Measurements from ENCODE around the gene PPP1R9B.

Gene PPP1R9B

GRCh38 chr17:50149417-50150353 is 792 bp downstream of the PPP1R9B start:
- peak; percentile 51 for DNase-seq (ENCODE audit: low spot score)
- H3K36me3 Mint-ChIP-seq (ENCODE audit: low read depth): peaks cover 36% of the 10 kb centered on the region
- H3K4me3 Mint-ChIP-seq: peak overlapping the region; percentile 91
- H3K27me3 Mint-ChIP-seq (ENCODE audit: low read depth): no peaks in the 10 kb centered on the region
- peaks cover 40% of the 10 kb centered on the region for H3K4me1 Mint-ChIP-seq (ENCODE audit: low read depth)
- no peaks in the 10 kb centered on the region for H3K9me3 Mint-ChIP-seq
- H3K27ac Mint-ChIP-seq: peak overlapping the region; percentile 73

GRCh38 chr17:50149091-50149416 is 1.4 kb downstream of the PPP1R9B start:
- Mint-ChIP-seq H3K4me1 (ENCODE audit: low read depth) (peaks cover 40% of the 10 kb centered on the region), H3K36me3 (ENCODE audit: low read depth) (peaks cover 42% of the 10 kb centered on the region), H3K27me3 (ENCODE audit: low read depth) (no peaks in the 10 kb centered on the region), H3K27ac (peak overlapping the region; percentile 73), H3K4me3 (peak overlapping the region; percentile 91), H3K9me3 (no peaks in the 10 kb centered on the region)
- DNase-seq (ENCODE audit: low spot score): no peak

GRCh38 chr17:50148226-50149090 is 2.0 kb downstream of the PPP1R9B start:
- peak overlapping the region; percentile 83 for H3K27ac Mint-ChIP-seq
- peaks cover 44% of the 10 kb centered on the region for H3K4me1 Mint-ChIP-seq (ENCODE audit: low read depth)
- H3K9me3 Mint-ChIP-seq: no peaks in the 10 kb centered on the region
- peaks cover 48% of the 10 kb centered on the region for H3K36me3 Mint-ChIP-seq (ENCODE audit: low read depth)
- DNase-seq (ENCODE audit: low spot score): peak; percentile 68
- peak overlapping the region; percentile 98 for H3K4me3 Mint-ChIP-seq
- no peaks in the 10 kb centered on the region for H3K27me3 Mint-ChIP-seq (ENCODE audit: low read depth)

GRCh38 chr17:50147841-50148225 is 2.6 kb downstream of the PPP1R9B start:
- Mint-ChIP-seq H3K36me3 (ENCODE audit: low read depth) (peaks cover 53% of the 10 kb centered on the region), H3K4me1 (ENCODE audit: low read depth) (peaks cover 48% of the 10 kb centered on the region), H3K4me3 (peak overlapping the region; percentile 98), H3K27ac (peak overlapping the region; percentile 84), H3K9me3 (no peaks in the 10 kb centered on the region), H3K27me3 (ENCODE audit: low read depth) (no peaks in the 10 kb centered on the region)
- no peak for DNase-seq (ENCODE audit: low spot score)

GRCh38 chr17:50146927-50147665 is 3.4 kb downstream of the PPP1R9B start:
- Mint-ChIP-seq H3K27ac (peak overlapping the region; percentile 84), H3K4me3 (peak overlapping the region; percentile 98), H3K36me3 (ENCODE audit: low read depth) (peaks cover 60% of the 10 kb centered on the region), H3K9me3 (no peaks in the 10 kb centered on the region), H3K27me3 (ENCODE audit: low read depth) (no peaks in the 10 kb centered on the region), H3K4me1 (ENCODE audit: low read depth) (peaks cover 49% of the 10 kb centered on the region)
- no peak for DNase-seq (ENCODE audit: low spot score)

GRCh38 chr17:50146230-50146926 is 4.1 kb downstream of the PPP1R9B start:
- Mint-ChIP-seq H3K9me3 (no peaks in the 10 kb centered on the region), H3K27ac (peak overlapping the region; percentile 84), H3K4me1 (ENCODE audit: low read depth) (peaks cover 51% of the 10 kb centered on the region), H3K36me3 (ENCODE audit: low read depth) (peaks cover 65% of the 10 kb centered on the region), H3K27me3 (ENCODE audit: low read depth) (no peaks in the 10 kb centered on the region), H3K4me3 (peak overlapping the region; percentile 98)
- no peak for DNase-seq (ENCODE audit: low spot score)

GRCh38 chr17:50145532-50146229 is 4.8 kb downstream of the PPP1R9B start:
- peak overlapping the region; percentile 69 for H3K27ac Mint-ChIP-seq
- DNase-seq (ENCODE audit: low spot score): no peak
- no peaks in the 10 kb centered on the region for H3K27me3 Mint-ChIP-seq (ENCODE audit: low read depth)
- H3K4me3 Mint-ChIP-seq: peak overlapping the region; percentile 98
- H3K9me3 Mint-ChIP-seq: no peaks in the 10 kb centered on the region
- peaks cover 57% of the 10 kb centered on the region for H3K4me1 Mint-ChIP-seq (ENCODE audit: low read depth)
- H3K36me3 Mint-ChIP-seq (ENCODE audit: low read depth): peaks cover 71% of the 10 kb centered on the region

- H3K36me3 Mint-ChIP-seq (ENCODE audit: low read depth): peaks cover 78% of the 10 kb centered on the region
- H3K4me3 Mint-ChIP-seq: peak overlapping the region; percentile 98
- H3K27me3 Mint-ChIP-seq (ENCODE audit: low read depth): no peaks in the 10 kb centered on the region
- H3K4me1 Mint-ChIP-seq (ENCODE audit: low read depth): peaks cover 63% of the 10 kb centered on the region
- DNase-seq (ENCODE audit: low spot score): peak; percentile 42
- no peaks in the 10 kb centered on the region for H3K9me3 Mint-ChIP-seq
- H3K27ac Mint-ChIP-seq: peak overlapping the region; percentile 69
These were observed 5.5 kb downstream of the PPP1R9B start for GRCh38 chr17:50144845-50145531.

- Mint-ChIP-seq H3K9me3 (no peaks in the 10 kb centered on the region), H3K4me3 (peak overlapping the region; percentile 6), H3K4me1 (ENCODE audit: low read depth) (peaks cover 70% of the 10 kb centered on the region), H3K27ac (peak overlapping the region; percentile 68), H3K36me3 (ENCODE audit: low read depth) (peaks cover 84% of the 10 kb centered on the region), H3K27me3 (ENCODE audit: low read depth) (no peaks in the 10 kb centered on the region)
- no peak for DNase-seq (ENCODE audit: low spot score)
These were observed 6.1 kb downstream of the PPP1R9B start for GRCh38 chr17:50144355-50144754.

- Mint-ChIP-seq H3K4me3 (peak overlapping the region; percentile 6), H3K4me1 (ENCODE audit: low read depth) (peaks cover 70% of the 10 kb centered on the region), H3K36me3 (ENCODE audit: low read depth) (peaks cover 88% of the 10 kb centered on the region), H3K27me3 (ENCODE audit: low read depth) (no peaks in the 10 kb centered on the region), H3K9me3 (no peaks in the 10 kb centered on the region), H3K27ac (peak overlapping the region; percentile 68)
- no peak for DNase-seq (ENCODE audit: low spot score)
These were observed 6.9 kb downstream of the PPP1R9B start for GRCh38 chr17:50143461-50144176.

GRCh38 chr17:50141745-50142110 is 8.7 kb downstream of the PPP1R9B start:
- no peak for DNase-seq (ENCODE audit: low spot score)
- Mint-ChIP-seq H3K27me3 (ENCODE audit: low read depth) (no peaks in the 10 kb centered on the region), H3K36me3 (ENCODE audit: low read depth) (peaks cover 89% of the 10 kb centered on the region), H3K27ac (peak overlapping the region; percentile 72), H3K9me3 (no peaks in the 10 kb centered on the region), H3K4me1 (ENCODE audit: low read depth) (peaks cover 69% of the 10 kb centered on the region), H3K4me3 (peak overlapping the region; percentile 86)

All from T-helper 2 cell treated with Interferon-gamma antibody and Interleukin-4, amounts not matched to agents 5 μg/mL and 100 μg/mL, for 36 hours (primary cell).